Superior temporal gyrus (tissue), 1 donor: ENCODE measurements around the gene OTUD1.

Experiments
- DNase-seq: peaks from one replicate; pipeline ENCODE4 v3.0.0-alpha.2; 2016; ENCODE audit errors: extremely low spot score

Gene OTUD1

GRCh38 chr10:23467548-23467947 is 28.7 kb downstream of the OTUD1 start:
- no peak for DNase-seq

- no peak for DNase-seq
These were observed 30.8 kb downstream of the OTUD1 start for GRCh38 chr10:23469596-23470237.

DNA sequence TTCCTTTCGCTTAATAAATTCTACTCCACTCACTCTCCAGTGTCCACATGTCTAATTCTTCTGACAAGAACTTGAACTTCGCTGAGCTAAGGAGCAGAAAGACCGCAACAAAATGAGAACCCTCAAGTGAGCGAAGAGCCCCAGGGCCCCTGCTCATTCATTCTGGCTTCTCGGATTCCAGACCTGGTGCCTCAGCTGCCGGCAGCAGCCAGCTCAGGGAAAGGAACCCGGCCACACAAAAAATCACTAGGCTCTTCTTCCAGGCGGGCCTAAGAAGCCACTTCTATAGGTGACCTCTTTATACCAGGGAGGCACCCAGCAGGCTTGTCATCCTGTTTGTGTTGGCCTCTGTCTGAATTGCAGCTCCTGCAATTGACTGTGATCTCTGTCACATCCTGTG is 33.3 kb downstream of the OTUD1 start:
- no peak for DNase-seq

DNA sequence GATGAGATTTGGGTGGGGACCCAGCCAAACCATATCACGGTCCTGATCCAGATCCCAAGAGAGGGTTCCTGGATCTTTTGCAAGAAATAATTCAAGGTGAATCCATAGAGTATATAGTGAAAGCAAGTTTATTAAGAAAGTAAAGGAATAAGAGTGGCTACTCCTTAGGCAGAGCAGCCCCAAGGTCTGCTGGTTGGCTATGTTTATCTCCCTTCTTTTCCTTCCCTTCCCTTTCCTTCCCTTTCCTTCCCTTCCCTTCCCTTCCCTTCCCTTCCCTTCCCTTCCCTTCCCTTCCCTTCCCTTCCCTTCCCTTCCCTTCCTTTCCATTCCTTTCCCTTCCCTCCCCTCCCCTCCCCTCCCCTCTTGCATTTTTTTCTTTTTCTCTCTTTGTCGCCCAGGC is 35.2 kb downstream of the OTUD1 start:
- no peak for DNase-seq

DNA sequence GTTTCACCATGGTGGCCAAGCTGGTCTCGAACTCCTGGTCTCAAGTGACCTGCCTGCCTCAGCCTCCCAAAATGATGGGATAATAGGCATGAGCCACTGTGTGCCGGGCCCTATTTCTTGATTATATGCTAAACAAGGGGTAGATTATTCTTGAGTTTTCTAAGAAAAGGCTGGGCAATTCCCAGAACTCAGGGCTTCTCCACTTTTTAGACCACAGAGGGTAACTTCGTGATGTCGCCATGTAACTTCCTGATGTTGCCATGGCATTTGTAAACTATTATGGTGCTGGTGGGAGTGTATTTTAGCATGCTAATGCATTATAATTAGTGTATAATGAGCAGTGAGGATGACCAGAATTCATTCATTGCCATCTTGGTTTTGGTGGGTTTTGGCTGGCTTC is 35.8 kb downstream of the OTUD1 start:
- DNase-seq: no peak

DNA sequence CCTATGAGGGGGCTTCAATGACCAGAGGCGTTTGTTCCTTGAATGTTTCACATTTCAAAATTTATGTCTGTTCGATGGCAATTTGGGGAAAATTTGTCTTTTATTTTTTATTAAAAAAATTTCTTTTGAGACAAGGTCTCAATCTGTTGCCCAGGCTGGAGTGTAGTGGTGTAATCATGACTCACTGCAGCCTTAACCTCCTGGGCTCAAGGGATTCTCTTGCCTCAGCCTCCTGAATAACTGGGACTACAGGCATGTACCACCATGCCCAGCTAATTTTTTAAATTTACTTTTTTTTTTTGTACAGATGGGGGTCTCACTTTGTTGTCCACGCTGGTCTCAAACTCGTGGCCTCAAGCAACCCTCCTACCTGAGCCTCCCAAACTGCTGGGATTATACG is 39.7 kb downstream of the OTUD1 start:
- no peak for DNase-seq

DNA sequence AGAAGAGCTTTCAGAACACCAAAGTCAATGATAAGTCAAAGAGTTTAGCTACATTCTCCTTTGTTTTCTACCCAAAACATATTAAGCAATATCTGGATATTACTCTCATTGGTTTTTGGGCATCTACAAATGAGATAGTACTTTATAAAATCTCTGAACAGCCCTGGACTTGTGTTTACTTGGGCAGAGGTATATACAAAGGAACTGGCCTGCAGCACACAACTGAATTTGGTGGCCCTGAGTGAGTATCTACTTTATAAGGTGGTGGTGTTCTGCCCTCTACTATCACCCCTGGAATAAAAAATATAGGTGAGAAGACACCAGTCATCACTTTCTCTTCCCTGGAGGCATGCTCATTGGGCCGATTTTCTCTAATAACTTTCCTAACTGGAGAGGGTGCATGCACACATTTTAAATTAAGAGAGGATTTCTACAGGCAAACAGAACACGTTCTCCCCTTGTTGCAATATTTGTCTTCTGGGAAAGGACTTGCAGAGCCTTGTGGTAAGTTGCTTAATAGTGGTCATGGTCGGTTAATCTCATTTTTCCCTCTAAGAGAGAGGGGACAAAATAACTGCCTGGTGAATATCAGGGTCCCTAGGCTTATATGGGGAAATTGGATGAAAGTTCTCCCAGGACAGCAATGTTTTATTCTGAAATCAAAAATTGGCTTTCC is 41.1 kb downstream of the OTUD1 start:
- no peak for DNase-seq

- DNase-seq: no peak
These were observed 42.6 kb downstream of the OTUD1 start for GRCh38 chr10:23481363-23481961.

GRCh38 chr10:23490115-23490514 is 51.2 kb downstream of the OTUD1 start:
- no peak for DNase-seq
